ENCODE results near the gene RNF115. TPM values are rescaled to one million over a fixed set of nuclear protein-coding genes. Genes with fewer than 3 reads are reported as not detected.

Gene RNF115
- total RNA-seq, 1 donor from 2014 or later = 14.2 TPM

DNA sequence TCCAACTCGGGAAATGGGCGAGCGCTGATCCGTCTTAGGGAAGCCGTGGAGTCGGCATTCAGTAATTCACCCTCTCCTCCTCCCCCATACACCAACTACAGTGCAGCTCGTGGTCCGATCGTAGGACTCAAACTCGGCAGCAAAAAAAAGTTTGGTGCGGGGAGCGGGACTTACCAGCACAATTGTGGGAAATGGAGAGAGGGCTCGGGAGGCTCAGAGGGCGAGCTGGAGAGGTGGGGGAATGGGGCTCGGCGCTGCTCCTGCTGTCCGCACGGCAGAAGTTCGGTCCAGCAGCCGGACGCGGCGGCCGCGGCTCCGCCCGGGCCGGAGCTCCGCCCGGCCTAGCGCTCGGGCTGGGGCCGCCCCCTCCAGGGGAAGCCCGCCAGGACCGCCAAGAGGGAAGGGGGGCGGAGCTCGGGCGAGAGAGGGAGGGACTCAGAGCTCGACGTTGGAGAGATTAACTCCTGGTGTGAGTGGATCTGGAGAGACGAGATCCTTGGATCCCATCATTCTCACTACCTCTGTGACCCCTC lies 35.7 kb upstream of the RNF115 start:
- no peaks in the 10 kb centered on the region for H3K27me3 ChIP-seq (ENCODE audit: low read depth)
- peak overlapping the region; percentile 87 for H3K27ac ChIP-seq
- TF ChIP-seq, protein P1, sequence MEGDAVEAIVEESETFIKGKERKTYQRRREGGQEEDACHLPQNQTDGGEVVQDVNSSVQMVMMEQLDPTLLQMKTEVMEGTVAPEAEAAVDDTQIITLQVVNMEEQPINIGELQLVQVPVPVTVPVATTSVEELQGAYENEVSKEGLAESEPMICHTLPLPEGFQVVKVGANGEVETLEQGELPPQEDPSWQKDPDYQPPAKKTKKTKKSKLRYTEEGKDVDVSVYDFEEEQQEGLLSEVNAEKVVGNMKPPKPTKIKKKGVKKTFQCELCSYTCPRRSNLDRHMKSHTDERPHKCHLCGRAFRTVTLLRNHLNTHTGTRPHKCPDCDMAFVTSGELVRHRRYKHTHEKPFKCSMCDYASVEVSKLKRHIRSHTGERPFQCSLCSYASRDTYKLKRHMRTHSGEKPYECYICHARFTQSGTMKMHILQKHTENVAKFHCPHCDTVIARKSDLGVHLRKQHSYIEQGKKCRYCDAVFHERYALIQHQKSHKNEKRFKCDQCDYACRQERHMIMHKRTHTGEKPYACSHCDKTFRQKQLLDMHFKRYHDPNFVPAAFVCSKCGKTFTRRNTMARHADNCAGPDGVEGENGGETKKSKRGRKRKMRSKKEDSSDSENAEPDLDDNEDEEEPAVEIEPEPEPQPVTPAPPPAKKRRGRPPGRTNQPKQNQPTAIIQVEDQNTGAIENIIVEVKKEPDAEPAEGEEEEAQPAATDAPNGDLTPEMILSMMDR (IDR thresholded peaks at IDR 0.05) = peak; percentile 22
- H3K4me3 ChIP-seq = peak overlapping the region; percentile 77
- intact Hi-C loops (cut with DNase I) = no loop called here
- peaks cover 20% of the 10 kb centered on the region for H3K4me1 ChIP-seq
- peak; percentile 93 for DNase-seq
- ATAC-seq = peak; percentile 94 to 95
- H3K36me3 ChIP-seq = peaks cover 25% of the 10 kb centered on the region
- H3K9me3 ChIP-seq = no peaks in the 10 kb centered on the region

DNA sequence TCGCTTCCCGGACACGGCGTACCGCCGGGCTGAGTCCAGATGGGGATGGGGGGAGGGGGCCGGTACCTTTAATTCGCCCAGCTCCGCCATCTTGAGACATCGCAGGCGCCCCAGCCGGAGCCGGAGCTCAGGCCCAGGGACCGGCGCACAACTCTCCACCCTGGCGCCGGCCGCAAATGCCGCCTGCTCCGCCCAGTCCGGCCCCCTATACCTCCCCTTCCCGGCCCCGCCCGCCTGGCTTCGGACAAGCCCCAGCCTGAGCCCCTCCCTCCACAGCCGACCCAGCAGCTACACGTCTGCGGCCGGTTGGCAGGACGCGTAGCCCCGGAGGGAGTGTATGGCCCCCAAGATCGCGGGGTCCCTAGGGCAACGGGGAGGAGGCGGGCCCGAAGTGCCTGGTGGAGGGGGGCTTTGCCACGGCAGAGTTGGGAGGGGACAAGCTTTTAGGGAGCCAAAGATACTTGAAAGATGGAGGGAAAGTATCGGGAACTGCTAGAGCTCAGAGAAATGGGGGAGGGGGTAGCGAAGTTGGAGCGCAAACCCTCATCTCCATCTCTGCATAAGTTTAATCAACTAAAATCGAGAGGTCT lies 35.1 kb upstream of the RNF115 start, which contains the start of gene PIAS3:
TSS of gene PIAS3 (minus strand) at position 181 of the 590 bp plus-strand sequence. CDS start at position 90, 91 bp downstream.
- Histone ChIP-seq H3K27me3 (ENCODE audit: low read depth) (no peaks in the 10 kb centered on the region), H3K9me3 (no peaks in the 10 kb centered on the region), H3K36me3 (peaks cover 31% of the 10 kb centered on the region), H3K4me1 (peaks cover 20% of the 10 kb centered on the region), H3K4me3 (peak within 1 kb of the TSS; percentile 77), H3K27ac (peak within 1 kb of the TSS; percentile 87)
- TF ChIP-seq, protein P1 (IDR thresholded peaks at IDR 0.05) = no peak
- peak; percentile 97 for DNase-seq
- intact Hi-C loops (cut with DNase I) = no loop called here
- peak; percentile 98 for ATAC-seq

DNA sequence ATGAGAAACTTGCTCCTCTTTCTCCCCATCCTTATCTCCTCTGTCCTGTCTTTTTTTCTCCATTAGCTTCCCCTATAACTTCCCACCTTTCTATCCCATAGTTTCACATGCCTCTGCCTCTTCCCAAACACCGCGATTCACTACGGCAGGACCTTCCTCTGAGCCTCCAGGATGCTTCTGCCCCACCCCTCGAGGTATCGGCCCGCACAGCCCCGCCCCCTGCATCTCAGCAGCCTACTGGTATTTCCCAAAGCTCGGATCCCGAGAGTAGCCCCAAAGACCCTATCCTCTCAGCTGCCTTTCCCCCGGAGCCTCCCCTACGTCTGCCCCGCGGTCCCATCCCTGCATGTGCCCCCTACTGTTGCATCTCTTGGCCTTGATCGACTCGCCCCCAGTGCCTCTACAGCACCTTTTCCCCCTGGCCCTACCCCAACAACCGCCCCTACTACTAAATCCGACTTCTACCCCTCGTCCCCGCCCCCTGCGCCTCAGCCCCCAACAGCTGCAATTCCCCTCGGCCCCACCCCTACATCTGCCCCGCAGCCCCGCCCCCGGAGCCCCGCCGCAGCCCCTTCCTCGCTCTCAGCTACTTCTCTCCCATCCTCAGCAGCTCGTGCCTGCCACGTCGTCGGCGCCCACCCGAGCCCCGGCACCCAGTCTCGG lies 34.5 kb upstream of the RNF115 start:
- Histone ChIP-seq H3K27me3 (ENCODE audit: low read depth) (no peaks in the 10 kb centered on the region), H3K4me1 (peaks cover 20% of the 10 kb centered on the region), H3K4me3 (peak overlapping the region; percentile 77), H3K36me3 (peaks cover 37% of the 10 kb centered on the region), H3K9me3 (no peaks in the 10 kb centered on the region), H3K27ac (peak overlapping the region; percentile 87)
- TF ChIP-seq, protein P1 (IDR thresholded peaks at IDR 0.05) = no peak
- ATAC-seq (peak; percentile 43 to 63), DNase-seq (peak; percentile 73)
- intact Hi-C loops (cut with DNase I) = no loop called here

DNA sequence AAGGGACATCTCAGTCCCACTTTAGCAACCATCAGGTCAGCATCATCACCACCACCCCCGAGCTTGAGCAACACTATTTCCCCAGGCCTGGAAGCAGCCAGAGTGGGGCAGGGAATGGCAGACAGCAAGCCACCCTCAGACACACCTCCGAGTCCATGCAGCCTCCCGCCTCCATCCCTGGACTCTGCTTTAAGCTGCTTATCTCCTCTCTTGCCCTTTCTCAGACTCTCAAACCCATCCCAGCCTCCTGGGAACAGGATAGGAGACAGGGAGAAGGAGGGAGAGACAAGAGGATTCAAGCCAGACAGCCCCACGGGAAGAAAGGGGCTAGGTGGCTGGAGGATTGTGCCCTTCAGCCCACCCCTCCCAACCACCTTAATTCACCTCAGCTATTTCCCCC lies 33.3 kb upstream of the RNF115 start:
- intact Hi-C loops (cut with DNase I) = no loop called here
- Histone ChIP-seq H3K27ac (no peak overlapping the region), H3K4me3 (no peak overlapping the region), H3K27me3 (ENCODE audit: low read depth) (no peaks in the 10 kb centered on the region), H3K9me3 (no peaks in the 10 kb centered on the region), H3K4me1 (peaks cover 20% of the 10 kb centered on the region), H3K36me3 (peaks cover 49% of the 10 kb centered on the region)
- ATAC-seq (no peak), DNase-seq (no peak)
- TF ChIP-seq, protein P1 (IDR thresholded peaks at IDR 0.05) = no peak

DNA sequence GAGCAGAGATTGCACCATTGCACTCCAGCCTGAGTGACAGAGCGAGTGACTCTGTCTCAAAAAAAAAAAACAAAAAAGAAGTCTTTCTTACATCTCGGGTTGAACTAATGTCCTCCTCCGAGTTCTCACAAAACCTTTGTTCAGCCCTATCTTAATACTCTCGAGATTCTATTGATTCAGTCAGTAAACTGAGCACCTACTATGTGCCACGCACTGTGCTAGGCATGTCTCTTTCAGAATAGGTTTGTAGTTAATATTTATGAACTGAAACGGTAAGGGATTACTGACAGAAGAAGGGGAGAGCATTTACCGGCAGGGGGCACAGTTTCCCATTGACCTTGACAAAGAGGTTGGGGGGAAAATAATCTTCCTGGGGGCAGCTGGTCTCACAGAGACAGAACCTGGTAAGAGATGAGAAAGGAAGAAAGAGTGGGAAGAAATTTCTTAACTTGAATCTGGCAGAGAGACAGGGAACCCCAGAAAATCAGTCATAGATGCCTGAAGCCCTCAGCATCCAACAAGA lies 31.6 kb upstream of the RNF115 start:
- no peak for ATAC-seq

More for the DNA sequence above, 31.6 kb upstream of the RNF115 start:
- no peaks in the 10 kb centered on the region for H3K9me3 ChIP-seq
- peaks cover 66% of the 10 kb centered on the region for H3K36me3 ChIP-seq
- no peak for DNase-seq
- H3K27ac ChIP-seq = no peak overlapping the region
- peaks cover 20% of the 10 kb centered on the region for H3K4me1 ChIP-seq
- intact Hi-C loops (cut with DNase I) = no loop called here
- H3K4me3 ChIP-seq = no peak overlapping the region
- TF ChIP-seq, protein P1 (IDR thresholded peaks at IDR 0.05) = no peak
- no peaks in the 10 kb centered on the region for H3K27me3 ChIP-seq (ENCODE audit: low read depth)

Measured in lower lobe of right lung (tissue), 2 donors.